AG09309 (cell line): Measurements from ENCODE around the gene HOXB7.
A peak's percentile ranks its signal among the peaks of the same experiment; 100 is the strongest.

Source experiments
- DNase-seq: peaks from one replicate; pipeline ENCODE4 v3.0.0-alpha.2; 2010; ENCODE audit warnings: low read depth
- H3K4me3 ChIP-seq: 2 replicates; pipeline ENCODE4 v1.5.1; 2011; ENCODE audit warnings: mild to moderate bottlenecking, low read depth, low read length, moderate library complexity; ENCODE audit not compliant: control insufficient read depth
- TF ChIP-seq, protein P1 (sequence below): IDR thresholded peaks from 2 replicates; pipeline ENCODE4 v1.5.1; 2011; ENCODE audit warnings: mild to moderate bottlenecking, low read depth, low read length, inconsistent platforms; ENCODE audit not compliant: insufficient read depth, control insufficient read depth; ENCODE audit errors: missing control alignments

HOXB7 gene

DNA sequence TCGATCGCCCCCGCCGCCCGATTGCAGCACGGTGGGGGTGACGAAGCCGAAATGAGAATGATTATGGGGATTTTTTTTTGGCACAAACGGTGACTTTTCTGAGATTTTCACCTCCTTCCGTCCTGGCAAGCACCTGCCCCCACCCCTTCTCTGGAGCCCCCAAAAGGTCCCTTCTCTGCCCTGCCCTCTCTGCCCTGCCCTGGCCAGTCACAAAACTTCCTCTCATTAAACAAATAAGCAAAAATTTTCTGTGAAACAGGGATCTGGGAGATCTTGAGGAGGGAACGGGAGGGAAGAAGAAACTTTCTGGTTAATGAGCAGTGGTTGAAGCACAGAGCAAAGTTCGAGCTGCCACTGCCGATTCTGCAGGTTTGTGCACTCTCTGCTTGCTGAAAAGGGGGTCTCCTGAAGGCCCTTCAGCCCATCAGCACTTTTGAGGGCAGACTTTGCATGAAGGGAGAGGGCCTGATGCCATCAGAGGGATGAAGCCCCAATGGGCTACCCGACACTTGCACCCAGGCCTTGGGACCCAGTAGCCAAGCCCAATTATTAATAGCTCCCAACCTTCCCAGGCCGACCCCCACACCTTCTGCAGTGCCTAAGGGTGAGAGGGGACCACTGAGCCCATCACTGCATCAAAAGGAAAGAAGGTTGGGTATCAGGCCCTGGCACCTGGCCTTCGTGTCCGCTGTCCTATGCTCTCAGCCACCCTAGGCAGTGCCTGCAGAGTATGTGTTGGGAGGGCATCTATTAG, 5.3 kb upstream of the HOXB7 start:
- TF ChIP-seq, protein P1, sequence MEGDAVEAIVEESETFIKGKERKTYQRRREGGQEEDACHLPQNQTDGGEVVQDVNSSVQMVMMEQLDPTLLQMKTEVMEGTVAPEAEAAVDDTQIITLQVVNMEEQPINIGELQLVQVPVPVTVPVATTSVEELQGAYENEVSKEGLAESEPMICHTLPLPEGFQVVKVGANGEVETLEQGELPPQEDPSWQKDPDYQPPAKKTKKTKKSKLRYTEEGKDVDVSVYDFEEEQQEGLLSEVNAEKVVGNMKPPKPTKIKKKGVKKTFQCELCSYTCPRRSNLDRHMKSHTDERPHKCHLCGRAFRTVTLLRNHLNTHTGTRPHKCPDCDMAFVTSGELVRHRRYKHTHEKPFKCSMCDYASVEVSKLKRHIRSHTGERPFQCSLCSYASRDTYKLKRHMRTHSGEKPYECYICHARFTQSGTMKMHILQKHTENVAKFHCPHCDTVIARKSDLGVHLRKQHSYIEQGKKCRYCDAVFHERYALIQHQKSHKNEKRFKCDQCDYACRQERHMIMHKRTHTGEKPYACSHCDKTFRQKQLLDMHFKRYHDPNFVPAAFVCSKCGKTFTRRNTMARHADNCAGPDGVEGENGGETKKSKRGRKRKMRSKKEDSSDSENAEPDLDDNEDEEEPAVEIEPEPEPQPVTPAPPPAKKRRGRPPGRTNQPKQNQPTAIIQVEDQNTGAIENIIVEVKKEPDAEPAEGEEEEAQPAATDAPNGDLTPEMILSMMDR, result no peak
- DNase-seq, result no peak
- H3K4me3 ChIP-seq, result no peak overlapping the region

DNA sequence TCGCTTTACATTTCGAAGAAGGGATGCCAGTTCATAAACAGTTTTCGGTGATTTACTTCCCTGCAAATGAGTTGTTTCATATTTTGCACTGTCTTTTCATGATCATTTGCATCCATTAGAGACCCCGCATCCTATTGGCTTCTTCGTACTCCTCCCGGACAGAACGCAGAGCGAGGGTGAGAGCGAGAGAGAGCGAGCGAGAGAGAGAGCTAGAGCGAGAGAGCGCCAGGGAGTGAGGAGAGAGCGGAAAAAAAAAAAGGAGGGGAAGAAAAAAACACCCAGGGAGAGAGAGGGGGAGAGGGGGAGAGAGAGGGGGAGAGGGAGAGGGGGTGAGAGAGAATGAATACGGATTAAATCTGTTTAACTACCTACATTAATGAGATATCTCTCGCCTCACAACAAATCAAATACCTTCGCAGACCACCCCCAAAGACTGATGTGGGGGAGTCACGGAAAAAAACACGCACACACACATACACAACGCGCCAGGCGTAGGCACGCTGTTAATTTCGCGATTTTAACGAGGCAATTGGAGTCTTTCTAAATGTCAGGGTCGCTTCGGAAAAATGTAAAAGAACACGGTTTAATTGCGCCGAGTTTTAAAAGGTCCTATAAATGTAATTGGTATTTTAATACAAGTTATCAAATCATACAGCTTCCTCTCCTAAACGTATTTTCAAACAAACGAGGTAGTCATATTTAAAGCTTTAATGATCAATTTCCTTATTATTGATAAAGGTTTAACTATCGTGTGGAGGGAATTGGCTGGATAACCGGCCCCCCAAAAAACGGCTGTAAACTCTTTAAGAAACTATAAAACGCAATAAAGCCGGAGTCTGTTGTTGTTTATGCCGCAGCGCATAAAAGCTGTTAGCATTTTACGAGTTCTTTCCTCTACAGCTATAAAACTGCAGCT, 4.5 kb upstream of the HOXB7 start, which contains the start of gene HOXB8:
TSS of gene HOXB8 (minus strand) at position 246 of the 916 bp plus-strand sequence. CDS start 588 bp downstream, outside the sequence.
- no peak within 1 kb of the TSS for H3K4me3 ChIP-seq
- no peak for DNase-seq
- TF ChIP-seq, protein P1, result no peak

DNA sequence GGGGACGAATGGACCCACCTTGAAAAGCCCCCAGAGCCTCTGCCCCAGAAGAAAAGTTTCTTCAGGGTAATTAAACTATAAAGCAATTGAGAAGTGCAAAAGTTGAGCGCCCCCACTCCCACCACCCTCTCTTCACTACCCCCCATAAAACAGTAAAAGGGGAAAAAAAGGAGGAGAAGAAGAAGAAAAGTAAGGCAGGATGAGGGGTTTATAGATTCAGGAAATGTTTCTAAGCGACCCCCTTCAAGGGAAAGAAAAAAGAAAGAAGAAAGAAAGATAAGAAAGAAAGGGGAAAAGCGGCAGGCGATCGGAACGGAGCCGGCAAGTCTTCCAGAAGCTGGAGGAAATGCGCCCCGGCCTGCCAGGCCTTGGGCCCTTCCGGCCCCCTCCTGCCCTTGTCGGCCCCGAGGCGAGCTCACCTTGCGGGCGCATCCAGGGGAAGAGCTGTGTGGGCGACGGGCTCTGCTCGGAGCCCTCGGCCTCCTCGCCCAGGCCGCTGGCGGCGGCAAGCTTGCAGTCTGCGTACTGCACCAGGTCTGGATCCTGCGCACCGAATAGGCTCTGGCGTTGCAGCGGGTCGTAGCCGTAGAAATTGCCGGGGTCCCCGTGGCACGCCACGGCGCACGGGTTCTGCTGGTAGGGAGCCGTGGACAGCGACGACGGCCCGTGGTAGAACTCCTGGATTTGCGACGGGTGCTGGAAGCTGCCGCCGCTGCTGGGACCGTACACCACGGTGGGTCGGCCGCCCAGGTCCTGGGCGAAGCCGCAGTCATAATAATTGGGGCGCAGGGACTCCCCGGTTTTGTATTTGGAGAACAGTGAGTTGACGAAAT, 3.3 kb upstream of the HOXB7 start:
- TF ChIP-seq, protein P1, result no peak
- DNase-seq, result no peak
- H3K4me3 ChIP-seq, result no peak overlapping the region

DNA sequence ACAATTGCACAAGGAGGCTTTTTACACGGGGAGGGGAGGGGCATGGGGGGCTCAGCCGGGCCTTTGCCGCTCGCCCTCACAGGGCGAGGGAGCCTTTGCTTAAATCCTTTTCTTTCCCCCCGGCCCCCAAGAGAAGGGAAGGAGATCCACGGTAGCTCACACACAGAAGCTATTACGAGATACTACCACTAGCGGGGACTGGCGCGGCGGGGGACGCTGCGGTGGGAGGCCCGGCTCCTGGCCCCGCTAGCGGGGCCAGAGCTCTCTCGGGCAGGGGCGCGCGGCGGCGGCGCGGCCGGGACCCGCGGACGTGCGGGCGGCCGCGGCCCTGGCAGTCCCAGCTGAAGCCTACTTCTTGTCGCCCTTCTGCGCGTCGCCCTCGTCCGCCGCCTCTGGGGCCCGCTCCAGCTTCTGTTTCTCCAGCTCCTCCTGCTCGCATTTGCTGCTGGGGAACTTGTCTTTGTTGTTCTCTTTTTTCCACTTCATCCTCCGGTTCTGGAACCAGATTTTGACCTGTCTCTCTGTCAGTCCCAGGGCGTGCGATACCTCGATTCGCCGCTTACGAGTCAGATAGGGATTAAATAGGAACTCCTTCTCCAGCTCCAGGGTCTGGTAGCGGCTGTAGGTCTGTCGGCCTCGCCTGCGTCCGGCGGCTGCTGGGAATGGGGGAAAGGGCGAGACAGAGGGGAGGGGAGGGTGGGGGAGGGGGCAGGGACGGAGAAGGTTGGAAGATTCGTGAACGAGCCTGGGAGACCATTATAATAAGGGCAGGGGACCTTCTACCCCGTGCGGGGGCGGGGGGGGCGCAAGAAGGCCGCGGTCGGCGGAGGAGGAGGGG, 2.3 kb upstream of the HOXB7 start:
- no peak overlapping the region for H3K4me3 ChIP-seq
- no peak for DNase-seq
- TF ChIP-seq, protein P1, result peak; percentile 10

DNA sequence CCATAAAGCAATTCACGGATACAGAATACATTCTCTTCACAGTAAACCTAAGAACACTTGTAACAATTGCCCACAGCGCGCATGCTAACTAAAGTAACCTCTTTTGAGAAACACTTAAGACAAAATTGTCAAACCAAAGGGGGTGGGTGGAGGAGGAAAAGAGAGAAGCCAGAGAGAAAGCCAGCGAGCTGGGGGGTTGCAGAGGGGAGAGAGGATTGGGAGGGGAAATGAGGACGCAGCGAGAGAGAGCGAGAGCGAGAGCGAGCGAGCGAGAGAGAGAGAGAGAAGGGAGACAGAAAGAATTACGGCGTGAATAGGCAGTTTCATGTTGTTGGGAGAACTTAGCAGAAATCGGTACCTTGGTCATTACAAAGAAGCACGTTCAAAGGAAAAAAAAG, 1.6 kb upstream of the HOXB7 start:
- H3K4me3 ChIP-seq, result no peak overlapping the region
- TF ChIP-seq, protein P1, result no peak
- no peak for DNase-seq
